GM11168 (cell line): ENCODE results near the gene GSDMA.

Experiments used
- in situ Hi-C: fragments of 300-500 bp; cut with MboI; formaldehyde crosslinking; loops from one replicate; pipeline ENCODE4 v1.12.0; 2022; ENCODE audit warnings: low sequenced_read_pairs; ENCODE audit not compliant: unreplicated experiment

GSDMA gene, protein sequence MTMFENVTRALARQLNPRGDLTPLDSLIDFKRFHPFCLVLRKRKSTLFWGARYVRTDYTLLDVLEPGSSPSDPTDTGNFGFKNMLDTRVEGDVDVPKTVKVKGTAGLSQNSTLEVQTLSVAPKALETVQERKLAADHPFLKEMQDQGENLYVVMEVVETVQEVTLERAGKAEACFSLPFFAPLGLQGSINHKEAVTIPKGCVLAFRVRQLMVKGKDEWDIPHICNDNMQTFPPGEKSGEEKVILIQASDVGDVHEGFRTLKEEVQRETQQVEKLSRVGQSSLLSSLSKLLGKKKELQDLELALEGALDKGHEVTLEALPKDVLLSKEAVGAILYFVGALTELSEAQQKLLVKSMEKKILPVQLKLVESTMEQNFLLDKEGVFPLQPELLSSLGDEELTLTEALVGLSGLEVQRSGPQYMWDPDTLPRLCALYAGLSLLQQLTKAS

DNA sequence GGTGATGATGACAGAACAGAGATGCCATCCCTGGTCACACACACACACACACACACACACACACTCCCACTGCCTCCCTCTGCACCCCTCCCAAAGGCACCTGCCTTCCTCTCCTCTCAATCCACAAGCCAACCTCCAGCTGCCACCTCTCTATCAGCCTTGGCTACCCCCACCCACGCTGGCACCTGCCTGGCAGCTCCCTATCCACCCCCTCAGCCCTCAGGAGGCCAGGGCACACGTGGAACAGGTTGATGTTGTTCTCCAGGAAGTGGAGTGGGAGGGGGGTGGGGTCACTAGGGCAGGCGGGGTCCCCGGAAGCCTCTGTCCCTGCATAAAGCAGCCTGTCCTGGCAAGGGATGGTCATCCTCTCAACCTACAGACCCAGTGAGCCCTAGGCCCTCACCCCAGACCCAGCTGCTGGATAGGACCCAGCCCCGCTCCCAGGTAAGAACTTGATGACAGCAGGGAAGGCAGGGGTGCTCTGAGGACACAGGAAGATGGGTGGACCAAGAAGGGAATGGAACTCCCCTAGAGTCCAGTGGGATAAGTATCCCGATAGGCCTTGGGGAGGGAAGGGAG is at the start of gene GSDMA:
TSS of gene GSDMA (plus strand) at position 363 of the 579 bp plus-strand sequence. CDS start 2,684 bp downstream, outside the sequence.
- in situ Hi-C loops: no loop called here

DNA sequence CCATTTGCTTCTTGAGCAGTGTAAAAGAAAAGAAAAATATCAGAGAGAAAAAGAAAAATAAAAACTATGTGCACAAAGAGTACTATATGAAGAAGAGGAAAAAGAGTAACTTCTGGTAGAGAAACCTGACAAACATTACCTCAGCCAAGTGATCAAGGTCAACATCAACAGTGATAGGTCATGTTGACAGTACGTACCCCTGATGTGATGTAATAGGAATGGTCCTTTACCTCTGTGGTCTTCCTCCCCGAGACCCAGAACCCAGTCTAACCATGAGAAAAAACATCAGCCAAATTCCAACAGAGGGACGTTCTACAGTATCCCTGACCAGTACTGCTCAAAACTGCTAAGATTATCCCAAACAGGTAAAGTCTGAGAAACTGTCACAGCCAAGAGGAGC is 48.8 kb upstream of the GSDMA start:
- in situ Hi-C loops: no loop called here

DNA sequence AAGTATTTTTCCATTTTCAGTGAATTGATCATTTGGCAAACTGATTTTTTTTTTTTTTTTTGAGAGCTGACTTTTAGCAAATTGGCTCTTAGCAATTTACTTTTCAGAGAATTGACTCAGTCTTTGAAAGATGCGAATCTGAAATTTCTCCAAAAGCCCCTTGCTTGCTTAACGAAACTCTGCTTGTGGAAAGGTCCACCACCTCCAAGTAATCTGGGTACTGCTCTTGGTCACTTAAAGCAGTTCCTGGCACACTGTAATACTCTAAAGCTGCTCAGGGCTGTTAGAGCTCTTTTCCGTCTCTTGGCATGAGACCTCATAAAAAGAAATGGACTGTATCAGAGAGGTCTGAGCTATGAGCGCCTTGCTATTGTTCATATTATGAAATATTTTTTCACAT is 47.2 kb upstream of the GSDMA start:
- in situ Hi-C loops: no loop called here

DNA sequence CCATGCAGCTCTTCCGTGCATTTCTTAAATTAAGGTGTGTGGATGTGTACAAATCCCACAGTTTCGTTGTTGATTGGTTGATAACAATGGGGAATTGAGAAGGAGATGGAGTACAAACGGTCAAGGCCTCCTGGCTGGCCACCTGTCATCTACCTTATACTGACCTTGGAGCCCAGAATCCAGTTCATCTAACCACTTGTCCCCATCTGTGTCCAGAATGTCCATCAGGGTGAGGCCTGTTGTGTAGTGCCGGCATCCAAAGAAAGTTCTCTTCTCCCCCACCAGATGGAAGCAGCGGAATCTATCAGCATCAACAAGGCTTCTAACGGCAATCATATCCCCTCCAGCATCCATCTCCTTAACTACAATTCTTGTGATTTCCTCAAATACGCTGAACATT is 45.9 kb upstream of the GSDMA start:
- in situ Hi-C loops: no loop called here

DNA sequence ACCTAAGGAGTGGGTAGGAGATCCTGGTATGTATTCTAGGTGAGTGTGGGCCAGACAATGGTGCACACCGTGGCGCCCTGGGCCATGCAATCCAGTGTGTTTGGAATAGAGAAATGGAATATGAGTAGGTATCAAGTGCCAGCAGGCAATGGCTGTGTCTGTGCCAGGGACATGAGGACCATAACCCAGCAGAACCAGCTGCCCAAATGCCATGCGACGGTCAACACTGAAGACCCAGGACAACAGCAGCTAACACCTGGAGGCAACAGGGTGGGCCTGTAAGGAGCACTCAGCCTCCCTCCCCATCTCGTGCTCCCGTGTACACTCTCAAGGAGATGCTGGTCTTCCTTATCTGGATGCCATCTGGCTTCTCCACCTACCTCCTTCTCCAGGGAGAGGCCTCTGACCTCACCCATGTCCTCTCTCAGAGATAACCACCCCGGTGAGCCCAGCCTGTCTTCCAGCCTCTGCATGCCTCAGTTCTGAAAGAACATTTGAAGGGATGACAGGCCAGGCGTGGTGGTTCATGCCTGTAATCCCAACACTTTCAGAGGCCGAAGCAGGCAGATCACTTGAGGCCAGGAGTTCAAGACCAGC is 43.6 kb upstream of the GSDMA start:
- in situ Hi-C loops: no loop called here

DNA sequence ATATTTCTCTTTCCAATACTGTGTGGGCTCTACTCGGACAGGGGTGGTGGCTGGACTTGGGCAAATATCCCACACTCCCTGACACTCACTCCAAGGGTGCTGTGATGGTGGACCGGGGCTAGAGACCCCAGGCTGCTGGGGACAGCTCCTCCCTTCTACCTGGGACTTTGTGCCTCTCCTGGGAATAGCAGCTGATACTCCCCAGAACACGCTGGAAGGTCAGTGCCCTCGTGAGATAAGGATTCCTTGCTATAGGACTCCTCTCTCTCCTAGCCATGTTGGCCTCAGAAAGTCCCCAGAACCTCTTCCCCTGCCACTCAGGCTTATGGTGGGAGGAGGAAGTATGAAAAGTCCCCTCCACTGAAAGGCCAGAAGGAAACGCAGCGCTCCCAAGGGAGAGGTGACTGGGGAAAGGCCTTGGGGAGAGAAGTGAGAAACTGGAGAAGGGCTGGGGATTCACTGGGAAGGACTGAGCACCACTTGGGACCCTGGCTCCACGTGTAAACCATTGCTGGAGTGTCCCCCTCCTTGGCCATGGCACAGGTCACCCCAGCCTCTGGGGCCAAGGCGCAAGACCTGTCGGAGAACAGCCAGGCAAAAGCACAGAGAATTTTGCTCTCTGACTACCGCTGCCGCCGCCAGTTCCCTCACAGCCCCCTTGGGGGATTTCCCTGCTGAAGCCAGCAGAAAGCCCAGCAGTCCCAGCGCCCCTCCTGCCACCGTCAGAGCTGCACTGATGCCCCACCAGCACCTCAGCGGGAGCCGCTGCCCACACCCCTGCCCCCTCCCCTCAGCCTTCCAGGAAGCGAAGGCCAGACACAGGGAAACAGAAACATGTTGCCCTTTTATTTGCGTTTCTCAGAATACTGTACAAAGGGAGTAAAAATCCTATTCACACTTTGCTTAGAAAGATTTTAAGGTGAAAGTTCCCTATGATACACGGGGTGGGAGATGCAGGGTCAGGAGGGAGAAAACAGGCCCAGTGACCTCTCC is 42.3 kb upstream of the GSDMA start:
- in situ Hi-C loops: no loop called here

DNA sequence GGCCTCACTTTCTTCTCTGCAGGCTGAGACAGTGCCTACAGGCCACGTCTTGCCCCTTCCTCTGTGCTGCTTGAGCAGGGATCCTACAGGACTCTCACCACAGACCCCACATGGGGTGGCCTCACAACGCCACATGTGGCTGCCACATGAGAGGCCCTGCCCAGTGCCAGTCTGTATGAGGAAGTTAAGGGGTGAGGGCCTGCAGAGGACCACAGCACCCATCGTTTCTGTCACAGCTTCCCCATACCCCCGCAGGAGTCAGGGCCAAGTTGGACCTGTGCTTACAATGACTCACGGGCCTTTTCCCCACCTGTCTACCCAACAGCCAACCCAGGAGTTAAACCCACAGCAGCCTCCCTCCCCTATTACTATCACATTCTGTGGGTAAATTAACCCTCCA is 41.5 kb upstream of the GSDMA start:
- in situ Hi-C loops: no loop called here

DNA sequence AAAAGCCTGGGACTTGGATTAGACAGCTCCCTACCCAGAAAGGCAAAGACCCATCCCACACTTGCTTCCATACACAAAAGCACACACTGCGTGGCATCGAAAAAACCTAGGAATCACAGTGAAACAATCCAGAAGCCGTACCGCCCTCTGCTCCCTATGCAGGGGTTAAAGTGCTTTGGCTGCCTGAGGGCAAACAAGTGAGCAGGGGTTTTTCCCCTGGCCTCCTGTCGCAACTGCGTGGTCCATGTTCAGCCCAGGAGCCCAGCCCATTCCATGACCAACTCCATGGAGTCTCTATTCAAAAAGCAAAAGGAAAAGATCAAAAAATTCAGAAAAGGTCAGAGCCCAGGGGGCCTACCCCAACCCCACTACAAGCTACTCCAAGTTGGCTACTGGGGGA is 40.8 kb upstream of the GSDMA start:
- in situ Hi-C loops: no loop called here

DNA sequence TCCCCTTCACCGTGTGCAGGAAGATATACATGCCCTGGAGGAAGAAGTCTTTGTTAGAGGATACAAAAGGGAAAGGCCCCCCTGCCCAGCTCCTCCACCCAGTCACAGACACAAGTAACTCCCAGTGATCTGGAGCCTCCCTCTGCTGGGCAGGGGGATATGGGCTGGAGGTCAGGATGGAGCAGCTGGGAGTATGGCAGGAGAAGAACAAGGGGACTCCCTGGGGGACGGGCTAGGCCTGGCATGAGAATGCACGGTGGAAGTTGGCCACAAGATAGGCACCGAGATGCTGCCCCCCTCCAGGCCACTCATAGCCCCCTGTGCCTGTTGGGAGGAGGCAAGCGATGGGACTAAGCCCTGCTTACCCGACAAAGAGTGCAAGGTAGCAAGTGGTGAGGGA is 39.6 kb upstream of the GSDMA start:
- in situ Hi-C loops: no loop called here

DNA sequence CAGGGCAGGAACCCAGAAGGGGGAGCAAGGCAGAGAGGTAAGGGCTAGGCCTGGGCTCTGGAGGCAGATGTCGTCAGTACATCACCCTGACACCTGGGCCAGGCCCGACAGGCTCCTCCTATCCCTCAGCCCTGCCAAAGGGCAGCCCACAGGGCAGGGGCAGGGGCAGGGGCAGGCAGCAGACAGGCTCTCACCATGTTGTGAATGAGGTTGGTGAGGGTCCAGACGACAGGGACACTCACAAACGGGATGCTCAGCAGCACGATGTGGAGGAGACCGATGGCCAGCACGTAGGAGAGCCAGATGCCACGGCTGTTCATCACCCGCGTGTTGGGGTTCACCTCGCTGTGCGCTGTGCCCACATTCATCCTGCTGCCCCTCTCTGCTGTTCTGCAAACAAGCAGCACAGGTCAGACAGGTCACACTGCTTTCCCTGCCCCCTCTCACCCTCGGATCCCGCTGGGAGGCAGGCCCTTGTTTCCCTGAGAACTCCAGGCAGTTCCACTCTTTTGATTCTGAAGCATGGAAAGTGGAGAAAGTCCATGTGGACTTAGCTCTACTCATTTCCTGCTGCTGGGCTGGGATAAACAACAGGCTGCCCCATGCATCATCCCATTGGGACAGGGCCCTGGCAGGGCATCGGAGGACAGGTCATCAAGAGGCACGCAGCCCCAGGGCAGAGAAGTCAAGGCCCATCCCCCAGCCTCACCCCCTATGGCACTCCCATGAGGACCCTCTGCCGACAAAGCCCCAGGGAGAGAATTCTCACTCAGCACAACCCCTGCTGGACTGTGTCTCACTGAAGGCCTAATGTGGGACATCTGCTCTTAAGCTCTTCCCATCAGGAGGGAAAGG is 38.7 kb upstream of the GSDMA start:
- in situ Hi-C loops: no loop called here

DNA sequence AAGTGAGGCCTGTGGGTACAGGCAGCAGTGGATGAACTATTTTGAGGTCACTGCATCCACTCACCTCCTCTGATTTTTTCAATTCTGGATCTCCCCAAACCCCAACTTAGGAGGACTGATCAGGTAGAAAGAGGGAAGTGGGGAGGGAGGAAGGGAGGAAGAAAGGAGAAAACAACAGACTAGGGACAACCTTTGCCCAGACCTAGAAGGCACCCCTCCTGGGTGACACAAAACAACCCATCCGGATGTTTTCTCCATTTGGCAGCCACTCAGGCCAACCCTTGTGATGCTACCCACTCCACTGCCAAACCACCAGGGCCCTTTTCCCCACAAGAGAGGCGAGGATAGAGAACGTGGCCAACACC is 38.1 kb upstream of the GSDMA start:
- in situ Hi-C loops: no loop called here

DNA sequence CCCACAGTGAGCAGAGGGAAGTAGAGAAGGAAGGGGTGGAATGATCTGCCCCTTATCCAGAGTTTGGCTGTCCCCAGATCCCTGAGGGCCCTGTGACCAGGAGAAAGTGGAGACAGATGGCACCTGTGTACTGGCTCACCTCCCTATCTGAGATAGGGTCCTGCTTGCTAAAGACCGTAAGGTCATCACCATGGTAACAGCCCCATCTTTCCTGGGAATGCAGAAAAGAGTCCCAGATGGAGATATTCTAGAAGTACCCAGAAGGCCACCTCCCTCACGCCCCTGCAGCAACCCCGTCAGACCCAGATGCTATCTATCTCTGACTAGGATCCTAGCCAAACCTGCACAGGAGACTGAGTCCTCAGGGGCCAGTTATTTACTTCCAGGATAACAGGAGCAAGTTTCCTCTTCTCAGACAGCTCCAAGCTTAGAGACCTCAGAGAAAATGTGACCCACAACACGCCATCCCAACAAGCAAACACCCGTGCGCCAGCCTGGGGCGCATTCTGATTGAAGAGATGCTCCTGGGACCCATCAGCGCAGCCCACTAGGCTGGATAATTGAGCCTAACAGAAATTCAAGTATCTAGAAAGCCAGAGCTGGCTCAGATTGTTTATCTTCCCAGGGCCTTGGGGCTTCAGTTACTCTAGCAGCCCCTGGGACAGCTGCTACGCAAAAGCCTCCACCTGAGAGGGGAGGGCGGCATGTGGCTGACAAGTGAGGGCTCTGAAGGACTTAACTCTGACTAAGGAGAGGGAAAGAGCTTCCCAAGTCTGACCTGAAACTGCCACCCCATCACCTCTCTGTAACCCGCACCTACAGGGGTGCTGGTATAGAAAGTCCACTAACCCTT is 37.3 kb upstream of the GSDMA start:
- in situ Hi-C loops: no loop called here

DNA sequence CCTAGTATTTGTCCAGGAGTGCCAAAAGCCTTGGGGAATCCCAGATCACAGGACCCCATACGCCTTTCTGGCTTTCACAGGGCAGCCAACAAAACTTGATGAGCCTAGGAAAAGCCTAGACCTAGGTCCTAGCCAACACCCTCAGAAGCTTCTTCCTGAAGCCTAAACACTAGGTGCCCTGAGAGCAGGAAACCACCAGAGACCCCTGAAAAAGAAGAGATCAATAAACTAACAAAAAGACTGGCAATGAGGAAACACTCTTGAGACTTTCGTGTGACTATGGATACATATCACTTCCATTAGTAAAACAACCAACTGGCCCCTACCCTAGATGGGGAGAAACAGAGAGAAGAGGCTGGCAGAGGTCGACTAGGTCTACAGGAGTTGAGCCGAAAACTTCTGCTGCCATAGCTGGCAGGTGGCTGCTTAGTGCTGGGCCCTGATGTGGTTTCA is 36.6 kb upstream of the GSDMA start:
- in situ Hi-C loops: no loop called here

DNA sequence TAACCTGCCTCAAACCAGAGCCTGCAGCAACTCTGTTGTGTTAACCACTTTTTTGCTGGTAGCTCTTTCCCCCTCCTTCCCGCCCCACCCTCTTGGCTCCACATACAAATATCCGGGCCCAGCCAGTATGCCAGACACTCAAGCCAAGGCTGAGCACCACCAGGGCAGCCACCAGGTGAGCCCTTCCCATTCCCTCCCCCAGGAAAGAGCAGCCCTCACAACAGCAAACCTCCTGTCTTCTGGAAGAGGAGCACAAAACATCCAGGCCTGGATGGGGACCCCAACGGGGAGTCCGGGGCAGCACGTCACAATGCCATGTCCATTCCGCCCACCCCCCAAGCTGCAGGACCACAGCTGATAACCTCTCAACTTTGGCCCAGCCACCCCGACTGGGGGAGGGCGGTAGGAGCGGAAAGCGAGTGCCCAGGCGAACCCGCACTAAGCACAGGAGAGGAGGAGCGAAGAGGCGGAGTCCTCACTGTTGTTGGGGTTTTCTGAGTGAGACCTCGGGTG is 36.2 kb upstream of the GSDMA start:
- in situ Hi-C loops: no loop called here

DNA sequence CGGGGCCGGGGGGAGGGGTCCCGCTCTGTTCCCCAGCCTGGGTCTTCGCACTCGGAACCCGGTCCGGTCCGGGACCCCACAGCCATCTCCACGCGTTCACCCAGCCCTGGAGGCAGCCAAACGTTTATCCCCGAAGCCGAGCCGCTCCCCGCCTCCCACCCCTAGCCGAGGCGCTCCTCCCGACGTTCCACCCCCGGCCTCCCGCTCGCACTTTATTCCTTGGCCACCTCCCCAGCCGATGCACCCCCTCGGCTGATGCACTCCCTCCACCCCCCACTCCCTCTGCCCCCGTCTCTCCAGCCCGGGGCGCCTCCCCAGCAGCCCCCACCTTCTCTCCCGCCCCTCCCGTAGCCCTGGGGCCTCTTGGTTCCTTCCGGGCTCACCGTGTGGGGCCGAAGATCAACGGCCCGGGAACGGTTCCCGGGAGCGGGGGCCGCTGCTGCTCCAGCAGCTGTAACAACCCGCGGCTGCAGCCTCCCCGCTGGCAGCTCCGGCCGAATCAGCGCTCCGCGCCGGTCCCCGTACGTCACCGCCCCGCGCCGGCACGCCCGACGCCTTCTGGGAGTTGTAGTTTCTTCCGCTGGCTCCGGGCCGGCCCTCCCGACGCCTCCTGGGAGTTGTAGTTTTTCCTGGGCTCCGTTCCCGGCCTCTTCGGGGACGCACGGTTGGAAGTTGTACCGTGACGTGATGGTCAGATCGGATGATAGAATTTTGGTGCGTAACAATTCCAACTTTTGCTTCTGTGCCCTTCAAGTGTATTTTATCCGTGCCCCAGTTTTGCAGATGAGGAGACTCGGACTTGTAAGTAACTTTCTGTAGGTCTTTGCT is 35.5 kb upstream of the GSDMA start, which contains the start of the genes LRRC3C and ORMDL3:
TSS of gene LRRC3C (plus strand) at position 632 of the 828 bp plus-strand sequence. CDS start 13,792 bp downstream, outside the sequence.
TSS of gene ORMDL3 (minus strand) at position 501 of the 828 bp plus-strand sequence. CDS start 3,398 bp downstream, outside the sequence.
- in situ Hi-C loops: no loop called here

DNA sequence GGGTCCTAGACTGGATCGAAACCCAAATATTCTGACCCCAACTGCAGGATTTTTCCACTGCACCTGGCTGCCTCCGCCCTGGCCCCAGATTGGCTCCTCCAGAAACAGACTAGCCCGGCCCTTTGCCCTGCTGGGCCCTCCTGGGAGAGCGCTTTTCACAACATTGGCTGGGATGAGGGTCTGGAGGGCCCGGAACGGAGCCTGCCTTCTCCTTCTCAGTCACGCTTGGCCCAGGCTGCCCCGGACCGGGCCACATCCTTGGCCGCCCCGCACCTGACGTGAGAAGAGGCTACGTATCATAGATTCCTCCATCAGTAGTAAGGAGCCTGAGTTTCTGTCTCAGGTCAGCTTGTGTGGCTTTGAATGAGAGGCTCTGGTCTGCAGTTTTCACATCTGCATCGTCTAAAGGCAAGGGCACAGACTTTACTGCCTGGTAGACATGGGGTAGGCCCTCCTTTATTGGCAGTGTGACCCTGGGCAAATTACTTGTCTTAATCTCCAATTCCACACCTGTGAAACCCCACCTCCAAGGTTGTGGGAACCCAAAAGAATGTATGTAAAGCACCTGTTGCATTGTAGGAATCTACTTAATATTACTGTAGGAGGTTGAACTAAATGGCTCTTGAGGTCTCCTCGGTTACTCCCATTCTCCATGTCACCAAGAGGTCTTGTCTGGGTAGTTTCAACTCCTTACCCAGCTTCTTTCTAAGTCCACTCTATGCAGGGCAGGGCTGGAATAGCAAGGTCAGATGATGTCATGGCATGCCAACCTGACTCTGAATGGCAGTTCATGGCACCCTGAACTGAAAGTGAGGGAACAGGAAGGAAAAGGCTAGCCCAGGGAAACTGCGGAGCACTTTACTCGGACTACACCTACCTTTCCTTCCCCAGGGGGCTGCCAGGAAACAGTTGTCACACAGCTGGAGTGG is 34.6 kb upstream of the GSDMA start:
- in situ Hi-C loops: no loop called here
